ENCODE measurements around the gene EEF1AKMT1.

DNA sequence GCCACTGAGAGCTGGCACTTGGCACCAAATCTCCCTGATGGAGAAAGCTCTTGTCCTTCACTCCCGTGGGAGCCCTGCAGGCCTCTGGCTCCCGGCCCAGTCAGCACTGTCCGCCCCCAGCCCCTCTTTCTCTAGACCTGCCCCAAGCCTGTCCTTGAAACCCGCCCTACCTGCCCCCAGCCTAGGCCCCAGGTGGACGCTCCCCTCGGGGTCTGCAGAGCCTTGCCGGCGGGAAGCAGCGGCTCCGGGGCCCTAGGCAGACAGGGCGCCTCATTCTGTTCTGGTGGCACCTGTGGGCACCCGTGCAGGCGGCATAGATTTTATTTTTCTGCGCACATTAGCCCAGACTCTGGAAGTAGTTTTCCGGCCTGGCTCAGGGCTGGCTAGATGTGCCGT is 52.7 kb downstream of the EEF1AKMT1 start:
- TF ChIP-seq, protein P1, sequence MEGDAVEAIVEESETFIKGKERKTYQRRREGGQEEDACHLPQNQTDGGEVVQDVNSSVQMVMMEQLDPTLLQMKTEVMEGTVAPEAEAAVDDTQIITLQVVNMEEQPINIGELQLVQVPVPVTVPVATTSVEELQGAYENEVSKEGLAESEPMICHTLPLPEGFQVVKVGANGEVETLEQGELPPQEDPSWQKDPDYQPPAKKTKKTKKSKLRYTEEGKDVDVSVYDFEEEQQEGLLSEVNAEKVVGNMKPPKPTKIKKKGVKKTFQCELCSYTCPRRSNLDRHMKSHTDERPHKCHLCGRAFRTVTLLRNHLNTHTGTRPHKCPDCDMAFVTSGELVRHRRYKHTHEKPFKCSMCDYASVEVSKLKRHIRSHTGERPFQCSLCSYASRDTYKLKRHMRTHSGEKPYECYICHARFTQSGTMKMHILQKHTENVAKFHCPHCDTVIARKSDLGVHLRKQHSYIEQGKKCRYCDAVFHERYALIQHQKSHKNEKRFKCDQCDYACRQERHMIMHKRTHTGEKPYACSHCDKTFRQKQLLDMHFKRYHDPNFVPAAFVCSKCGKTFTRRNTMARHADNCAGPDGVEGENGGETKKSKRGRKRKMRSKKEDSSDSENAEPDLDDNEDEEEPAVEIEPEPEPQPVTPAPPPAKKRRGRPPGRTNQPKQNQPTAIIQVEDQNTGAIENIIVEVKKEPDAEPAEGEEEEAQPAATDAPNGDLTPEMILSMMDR (IDR thresholded peaks at IDR 0.05), result no peak
- no peak for TF ChIP-seq POLR2AphosphoS5 (IDR thresholded peaks at IDR 0.05)

All from sigmoid colon (tissue), 4 donors.